Measurements from ENCODE around the gene PEX5L.

- TF ChIP-seq CTCF (IDR thresholded peaks at IDR 0.05), result no peak
- no peak for TF ChIP-seq POLR2A (IDR thresholded peaks at IDR 0.05)
Observed at GRCh38 chr3:179745079-179745478, 291.7 kb downstream of the PEX5L start.

Data from esophagus squamous epithelium (tissue), 4 donors.